COR-L47 (cell line): ENCODE measurements around the gene TMBIM1.
"Not testable (repeated sequence)": the region's sequence is repeated elsewhere in the genome, so short reads cannot be mapped to it uniquely, and the experiment has no call there.

Experiments used
- DNase-seq: peaks from one replicate; lab custom pipeline; 2025; lab: John Stamatoyannopoulos, UW

The TMBIM1 gene

DNA sequence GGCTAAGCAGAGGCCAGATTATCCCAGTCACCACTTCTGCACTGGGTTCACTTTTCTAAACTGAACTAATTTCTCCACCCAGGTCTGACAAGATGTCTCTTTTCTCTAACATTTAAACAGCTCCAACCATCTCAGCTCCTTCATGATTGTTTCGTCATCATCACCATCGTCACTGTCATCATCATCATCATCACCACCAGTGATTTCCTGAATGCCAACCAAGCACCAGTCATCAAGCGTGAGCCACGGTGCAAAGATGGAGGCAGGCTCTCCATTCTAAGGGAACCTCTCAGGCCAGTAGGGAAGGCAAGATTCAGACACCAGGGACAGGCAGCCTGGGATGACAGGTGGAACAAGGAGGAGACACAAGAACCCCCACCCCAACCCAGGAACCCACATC lies 25.5 kb upstream of the TMBIM1 start:
- DNase-seq: no peak

DNA sequence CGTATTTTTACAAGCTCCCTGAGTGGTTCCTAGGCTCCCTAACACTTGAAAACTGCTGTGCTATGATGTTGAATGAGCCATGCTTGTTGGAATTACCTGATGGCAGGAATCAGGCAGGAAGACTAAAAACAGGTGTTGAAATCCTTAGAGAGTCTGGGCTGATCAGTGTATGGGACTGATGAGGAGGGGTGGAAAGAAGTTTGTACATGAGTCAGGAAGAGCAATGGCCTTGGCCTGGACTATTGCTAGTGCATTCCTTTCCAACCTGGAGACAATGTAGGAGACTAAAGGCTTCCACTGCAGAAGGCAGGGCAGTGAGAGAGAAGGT lies 25.0 kb upstream of the TMBIM1 start:
- DNase-seq: no peak

DNA sequence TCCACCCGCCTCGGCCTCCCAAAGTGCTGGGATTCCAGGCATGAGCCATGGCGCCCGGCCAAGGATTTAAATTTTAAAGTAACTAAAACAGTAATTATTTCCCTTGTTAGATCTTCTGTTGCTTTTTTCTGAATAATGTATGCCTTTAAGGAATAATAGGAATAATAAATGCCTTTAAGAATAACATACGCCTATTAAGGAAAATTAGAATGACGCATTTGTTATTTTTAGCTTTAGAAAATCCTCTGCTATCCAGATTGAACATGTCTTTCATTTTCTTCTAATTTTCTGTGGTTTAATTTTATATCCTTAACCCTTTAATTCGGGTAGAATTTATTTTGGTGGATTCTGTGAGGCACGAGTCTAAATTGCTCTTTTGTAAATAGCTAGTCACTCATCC lies 23.1 kb upstream of the TMBIM1 start:
- no peak for DNase-seq

DNA sequence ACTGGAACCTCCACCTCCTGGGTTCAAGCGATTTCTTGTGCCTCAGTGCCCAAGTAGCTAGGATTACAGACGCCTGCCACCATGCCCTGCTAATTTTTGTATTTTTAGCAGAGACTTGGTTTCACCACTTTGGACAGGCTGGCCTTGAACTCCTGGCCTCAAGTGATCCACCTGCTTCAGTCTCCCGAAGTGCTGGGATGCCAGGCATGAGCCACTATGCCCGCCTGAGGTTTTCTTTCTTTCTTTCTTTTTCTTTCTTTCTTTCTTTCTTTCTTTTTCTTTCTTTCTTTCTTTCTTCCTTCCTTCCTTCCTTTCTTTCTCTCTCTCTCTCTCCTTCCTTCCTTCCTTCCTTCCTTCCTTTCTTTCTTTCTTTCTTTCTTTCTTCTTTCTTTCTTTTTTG lies 22.5 kb upstream of the TMBIM1 start:
- not testable (repeated sequence) for DNase-seq

DNA sequence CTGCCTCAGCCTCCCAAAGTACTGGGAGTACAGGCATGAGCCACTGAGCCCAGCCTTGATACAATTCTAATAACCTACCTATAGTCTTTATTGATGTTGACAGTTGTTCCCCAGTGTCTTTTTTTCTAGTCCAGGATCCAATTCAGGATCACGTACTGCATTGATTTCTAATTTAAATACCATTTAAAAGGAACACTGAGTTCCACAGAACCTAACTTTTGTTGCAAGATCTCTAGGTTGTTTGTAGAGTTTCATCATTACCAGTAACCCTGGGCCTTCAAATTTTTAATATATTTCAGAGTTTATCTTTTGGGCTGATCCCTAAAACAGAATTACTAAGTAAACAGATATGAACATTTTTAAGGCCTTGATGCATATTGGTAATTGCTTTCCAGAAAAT lies 21.1 kb upstream of the TMBIM1 start:
- no peak for DNase-seq

DNA sequence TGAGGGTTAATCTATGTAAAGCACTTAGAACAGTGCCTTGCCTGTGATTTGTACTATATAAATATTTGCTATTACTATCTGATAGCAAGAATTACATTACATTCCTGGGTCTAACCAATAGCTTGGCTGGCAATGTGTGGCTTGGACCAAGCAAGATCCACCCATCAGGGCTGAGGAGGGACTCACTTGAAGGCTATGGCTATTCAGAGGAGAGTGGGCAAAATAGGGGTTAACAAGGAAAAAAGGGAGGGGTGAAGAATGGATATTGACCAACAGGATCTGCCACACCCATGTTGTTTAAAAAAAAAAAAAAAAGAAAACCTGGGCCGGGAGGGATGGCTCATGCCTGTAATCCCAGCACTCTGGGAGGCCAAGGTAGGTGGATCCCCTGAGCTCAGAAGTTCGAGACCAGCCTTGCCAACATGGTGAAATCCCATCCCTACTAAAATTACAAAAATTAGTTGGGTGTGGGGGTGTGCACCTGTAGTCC lies 20.0 kb upstream of the TMBIM1 start:
- DNase-seq: no peak

DNA sequence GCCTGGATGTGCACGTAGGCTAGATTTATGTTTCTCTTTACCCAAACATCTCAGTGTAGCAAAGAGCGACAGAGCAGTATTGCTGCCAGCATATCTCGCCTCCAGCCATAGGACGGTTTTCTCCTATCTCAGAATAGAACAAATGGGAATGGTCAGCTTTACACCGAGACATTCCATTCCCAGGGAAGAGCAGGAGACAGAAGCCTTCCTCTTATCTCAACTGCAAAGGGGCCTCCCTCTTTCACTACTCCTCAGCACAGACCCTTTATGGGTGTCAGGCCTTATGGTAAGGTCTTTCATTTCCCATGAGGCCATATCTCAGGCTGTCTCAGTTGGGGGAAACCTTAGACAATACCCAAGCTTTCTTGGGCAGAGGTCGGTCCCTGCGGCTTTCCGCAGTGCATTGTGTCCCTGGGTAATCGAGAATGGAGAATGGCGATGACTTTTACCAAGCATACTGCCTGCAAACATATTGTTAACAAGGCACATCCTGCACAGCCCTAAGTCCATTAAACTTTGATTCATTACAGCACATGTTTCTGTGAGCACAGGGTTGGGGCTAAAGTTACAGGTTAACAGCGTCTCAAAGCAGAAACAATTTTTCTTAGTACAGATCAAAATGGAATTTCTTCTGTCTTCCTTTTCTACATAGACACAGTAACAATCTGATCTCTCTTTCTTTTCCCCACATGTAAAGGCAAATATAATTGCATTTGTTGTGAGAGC lies 19.4 kb upstream of the TMBIM1 start:
- DNase-seq: not testable (repeated sequence)

DNA sequence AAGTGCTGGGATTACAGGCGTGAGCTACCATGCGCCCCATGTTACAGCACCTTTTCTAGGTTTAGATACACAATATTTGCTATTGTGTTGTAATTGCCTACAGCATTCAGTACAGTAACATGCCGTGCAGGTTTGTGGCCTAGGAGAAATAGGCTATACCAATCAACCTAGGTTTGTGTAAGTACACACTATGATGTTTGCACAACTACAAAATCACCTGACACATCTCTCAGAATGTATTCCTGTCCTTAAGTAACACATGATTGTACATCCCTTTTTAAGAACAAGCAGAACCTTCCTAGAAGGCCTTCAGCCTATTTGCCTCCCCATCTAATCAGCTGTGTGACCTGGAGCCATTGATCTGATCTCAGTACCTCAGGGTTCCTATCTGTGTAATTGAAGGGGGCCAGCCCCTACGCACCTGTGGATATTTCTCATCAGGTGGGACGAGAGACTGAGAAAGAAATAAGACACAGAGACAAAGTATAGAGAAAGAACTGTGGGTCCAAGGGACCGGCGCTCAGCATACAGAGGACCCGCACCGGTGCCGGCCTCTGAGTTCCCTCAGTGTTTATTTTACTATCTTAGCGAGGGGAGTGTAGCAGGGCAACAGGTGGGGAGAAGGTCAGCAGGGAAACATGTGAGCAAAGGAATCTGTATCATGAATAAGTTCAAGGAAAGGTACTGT lies 18.7 kb upstream of the TMBIM1 start:
- DNase-seq: no peak

DNA sequence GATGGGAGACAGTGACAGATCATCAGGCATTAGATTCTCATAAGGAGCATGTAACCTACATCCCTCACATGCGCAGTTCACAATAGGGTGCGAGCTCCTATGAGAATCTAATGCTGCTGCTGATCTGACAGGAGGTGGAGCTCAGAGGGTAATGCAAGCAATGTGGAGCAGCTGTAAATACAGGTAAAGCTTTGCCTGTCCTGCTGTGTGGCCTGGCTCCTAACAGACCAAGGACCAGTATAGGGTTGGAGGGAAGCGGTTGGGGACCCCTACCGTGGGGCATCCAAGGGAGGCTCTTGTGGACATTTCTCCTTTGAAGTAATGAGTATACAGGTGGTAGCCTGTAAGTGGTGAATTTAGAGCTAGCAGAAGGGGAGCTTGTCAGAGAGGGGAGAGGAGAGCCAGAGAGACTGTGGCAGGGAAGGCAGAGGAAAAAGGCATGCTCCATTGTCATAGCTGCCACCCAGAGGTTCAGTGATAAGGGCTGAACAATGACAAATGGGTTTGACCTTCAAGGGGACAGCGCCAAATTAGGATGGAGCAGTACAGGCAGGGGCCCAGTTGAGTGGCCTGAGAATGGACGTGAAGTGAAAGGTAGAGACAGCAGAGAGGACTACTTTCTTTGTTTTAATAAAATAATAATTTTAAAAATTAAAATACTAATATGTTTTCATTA lies 15.2 kb upstream of the TMBIM1 start:
- DNase-seq: no peak

DNA sequence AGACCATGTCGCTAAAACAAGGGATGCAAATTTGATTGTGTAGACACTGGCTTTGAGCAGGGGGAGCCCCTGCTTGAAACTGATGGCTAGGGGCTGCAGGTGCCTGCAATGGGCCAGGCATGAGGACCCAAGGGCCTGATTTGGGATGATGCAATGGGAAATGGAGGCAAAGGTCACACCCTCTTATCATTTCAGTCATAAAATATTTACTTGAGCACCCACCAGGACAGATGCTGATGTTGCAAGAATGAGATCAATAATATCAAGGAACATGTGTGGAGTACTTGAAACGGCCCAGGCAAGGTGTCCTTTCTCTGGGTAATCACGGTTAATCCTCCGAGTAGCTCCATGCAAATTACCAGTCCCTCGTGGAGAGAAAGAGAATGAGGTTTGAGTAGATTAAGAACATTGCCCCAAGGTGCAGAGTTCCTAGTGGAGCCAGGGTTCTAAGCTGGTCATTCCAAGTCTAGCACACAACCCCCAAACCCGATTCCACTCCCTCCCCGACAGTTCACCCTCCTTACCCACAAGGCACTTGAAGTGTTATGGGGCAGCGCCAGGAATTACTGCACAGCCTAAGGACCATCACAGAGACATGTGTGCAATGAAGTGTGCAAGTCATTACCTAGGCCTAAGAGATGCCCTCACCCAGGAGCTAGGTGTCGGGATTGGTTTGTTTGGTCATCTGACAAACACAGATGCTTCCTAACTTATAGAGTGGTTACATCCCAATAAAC lies 14.0 kb upstream of the TMBIM1 start:
- no peak for DNase-seq

DNA sequence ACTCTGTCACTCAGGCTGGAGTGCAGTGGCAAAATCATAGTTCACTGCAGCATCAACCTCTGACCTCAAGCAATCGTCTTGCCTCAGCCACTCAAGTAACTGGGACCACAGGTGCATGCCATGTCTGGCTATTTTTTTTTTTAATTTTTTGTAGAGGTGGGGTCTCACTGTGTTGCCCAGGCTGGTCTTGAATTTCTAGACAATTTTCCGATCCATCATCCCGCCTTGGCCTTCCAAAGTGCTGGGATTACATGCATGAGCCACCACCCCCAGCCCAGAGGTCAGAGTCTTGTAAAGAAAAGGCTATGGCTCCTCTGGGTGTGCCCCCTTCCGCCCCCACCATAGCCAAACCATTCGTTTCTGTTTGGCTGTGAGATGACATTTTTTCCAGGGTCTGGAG lies 13.1 kb upstream of the TMBIM1 start:
- no peak for DNase-seq

DNA sequence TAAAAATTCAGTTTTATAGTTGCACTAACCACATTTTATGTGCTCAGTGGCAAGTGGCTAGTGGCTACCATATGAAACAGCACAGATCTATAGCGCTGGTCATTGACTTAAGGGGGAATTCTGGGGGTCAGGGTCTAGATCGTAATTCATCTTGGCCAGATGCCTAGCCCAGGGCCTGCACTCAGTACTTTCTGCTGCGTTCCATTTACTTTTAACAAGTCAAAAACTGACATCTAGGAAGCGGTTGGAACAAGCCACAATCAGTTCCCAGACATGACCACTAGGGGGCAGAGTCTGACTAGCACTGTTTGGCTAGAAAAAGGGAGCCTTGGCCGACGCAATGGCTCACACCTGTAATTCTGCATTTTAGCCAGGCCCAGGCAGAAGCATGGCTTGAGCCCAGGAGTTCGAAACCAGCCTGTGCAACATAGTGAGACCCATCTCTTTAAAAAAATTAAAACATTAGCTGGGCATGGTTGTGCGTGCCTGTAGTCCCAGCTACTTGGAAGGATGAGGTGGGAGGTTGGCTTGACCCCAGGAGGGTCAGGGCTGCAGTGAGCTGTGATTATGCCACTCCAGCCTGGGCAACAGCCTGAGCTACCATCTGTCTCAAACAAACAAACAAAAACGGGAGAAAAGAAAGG lies 9.0 kb upstream of the TMBIM1 start:
- DNase-seq: peak; percentile 88

DNA sequence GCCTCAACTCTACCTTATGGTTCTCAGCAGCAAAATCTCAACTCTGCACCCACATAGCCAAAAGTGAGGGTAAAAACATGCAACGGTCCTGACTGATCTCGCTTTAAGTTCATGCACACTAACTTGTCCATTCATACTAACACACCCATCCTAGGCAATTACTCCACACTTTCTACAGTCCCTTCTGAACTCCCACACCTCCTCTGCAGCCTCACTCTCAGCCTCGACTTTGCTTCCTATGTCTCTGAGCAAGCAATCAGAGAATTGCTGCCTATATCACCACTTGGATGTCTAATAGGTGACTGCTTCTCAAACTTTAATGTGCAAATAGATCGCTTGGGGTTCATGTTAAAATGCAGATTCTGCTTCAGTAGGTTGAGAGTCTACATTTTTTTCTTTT lies 7.8 kb upstream of the TMBIM1 start:
- no peak for DNase-seq

DNA sequence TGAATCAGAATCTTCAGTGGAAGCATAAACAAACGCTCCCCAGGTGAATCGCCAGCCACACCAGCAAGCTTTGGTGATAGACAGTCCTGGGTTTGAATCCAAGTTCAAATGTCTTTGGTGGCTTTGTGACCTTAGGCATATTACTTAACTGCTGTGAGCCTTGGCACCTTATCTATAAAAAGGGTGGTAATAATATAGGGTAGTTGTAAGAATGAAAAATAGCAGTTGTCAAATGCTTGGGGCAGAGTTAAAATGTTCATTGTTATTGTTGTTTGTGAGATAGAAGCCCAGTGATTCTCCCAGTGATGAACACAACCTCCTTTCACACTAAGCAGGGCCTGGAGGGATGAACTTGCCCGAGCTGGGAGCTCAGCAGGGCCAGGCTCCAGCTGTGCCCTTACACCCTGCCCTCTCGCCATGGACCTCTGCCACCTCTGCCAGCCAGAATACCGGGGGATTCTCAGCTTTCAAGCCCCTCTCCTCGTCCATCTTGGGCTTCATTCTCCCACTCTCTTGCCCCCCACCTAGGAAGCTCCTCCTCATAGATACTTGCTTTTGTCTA lies 6.1 kb upstream of the TMBIM1 start:
- DNase-seq: no peak

DNA sequence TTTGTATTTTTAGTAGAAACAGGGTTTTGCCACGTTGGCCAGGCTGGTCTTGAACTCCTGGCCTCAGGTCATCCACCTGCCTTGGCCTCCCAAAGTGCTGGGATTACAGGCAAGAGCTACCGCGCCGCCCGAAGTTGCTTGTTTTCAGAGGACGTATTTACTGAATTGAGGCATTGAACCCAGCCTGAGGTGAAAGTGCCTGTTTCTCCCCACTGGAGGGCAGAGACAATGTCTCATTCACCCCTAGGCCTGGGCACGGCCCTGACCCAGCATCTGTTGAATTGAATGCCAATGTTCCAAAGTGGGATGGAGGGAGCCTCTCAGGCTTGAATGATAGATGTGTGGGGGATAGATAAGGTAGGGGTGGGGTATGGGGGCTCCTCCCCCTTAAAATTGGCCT lies 4.5 kb upstream of the TMBIM1 start:
- no peak for DNase-seq

DNA sequence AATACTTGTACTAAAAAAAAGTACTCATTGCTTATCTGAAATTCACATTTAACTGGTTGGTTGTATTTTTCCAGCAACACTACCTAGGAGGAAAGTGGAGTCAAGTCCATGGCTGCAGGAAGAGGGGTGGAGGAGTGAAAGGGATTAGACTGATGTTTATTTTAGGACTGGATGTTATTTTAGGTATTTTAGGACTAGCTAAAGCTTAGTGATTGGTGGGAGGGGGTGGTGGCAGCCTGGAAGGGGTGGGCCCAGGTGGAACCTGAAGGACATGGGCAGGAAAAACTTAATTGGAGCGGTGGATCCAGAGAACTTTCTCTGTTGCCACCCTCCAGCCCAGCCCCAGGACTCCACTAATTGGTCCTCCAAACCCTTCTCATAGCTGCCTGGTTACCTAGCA lies 3.9 kb upstream of the TMBIM1 start:
- DNase-seq: no peak

DNA sequence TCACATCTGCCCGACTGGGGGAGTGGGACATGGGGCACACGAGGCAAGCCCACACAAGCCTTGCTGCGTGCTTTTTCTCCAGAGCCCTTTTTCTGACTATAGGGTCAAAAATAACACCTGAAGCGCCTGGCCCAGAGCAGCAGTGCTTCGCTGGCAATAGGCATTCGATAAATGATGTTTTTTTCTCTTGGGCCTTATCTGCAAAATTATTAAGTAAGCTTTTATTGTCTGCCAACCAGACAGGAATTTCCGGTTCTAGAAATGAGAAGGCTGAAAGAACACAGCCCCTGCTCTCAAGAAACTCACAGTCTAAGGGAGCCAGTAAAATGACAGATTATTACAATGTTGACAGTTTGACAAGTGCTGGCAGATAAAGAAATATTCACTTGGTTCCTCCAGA lies 2.7 kb upstream of the TMBIM1 start:
- no peak for DNase-seq

DNA sequence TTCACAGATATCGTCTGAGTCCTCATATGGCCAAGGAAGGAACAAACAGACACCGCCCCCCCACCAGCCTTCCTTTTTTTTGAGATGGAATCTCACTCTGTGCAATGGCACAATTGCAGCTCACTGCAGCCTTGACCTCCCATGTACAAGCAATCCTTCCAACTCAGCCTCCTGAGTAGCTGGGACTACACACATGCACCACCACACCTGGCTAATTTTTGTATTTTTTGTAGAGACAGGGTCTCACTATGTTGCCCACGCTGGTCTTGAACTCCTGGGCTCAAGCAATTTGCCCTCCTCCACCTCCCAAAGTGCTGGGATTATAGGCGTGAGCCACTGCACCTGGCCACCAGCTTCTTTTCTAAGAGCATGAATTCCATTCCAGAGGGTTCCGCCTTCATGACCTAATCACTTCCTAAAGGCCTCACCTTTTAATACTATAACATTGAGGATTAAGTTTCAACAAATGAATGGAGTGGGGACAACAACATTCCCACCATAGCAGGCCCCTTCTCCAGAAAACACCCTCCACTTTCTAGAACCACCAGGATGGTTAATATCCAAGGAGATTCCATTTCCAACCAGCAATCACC lies 2.2 kb upstream of the TMBIM1 start:
- DNase-seq: no peak

DNA sequence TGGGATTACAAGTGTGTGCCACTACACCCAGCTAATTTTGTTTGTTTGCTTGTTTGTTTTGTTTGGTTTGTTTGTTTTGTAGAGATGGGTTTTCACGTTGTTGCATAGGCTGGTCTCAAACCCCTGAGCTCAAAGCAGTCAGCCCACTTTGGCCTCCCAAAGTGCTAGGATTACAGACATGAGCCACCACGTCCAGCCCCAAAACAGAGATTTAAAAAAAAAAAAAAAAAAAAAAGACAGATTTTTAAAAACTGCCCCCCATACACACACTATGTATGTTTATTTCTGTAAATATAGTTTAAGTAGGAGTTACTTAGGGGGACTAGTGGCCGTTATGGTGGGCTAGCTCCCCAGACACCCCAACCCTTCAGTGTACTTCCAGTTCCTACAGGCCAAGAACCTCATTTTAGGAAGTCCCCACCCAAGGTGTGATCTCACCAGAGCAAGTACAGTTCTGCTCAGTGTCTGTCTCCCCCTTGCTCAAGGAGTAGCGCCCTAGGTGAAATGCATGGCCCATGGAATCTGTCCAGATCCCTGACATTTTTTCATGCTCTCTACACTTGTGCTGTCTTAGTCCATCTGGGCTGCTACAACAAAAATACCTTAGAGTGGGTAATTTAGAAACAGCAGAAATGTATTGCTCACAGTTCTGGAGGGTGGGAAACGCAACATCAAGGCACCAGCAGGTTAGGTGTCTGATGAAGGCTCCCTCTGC lies 1.6 kb upstream of the TMBIM1 start:
- no peak for DNase-seq

DNA sequence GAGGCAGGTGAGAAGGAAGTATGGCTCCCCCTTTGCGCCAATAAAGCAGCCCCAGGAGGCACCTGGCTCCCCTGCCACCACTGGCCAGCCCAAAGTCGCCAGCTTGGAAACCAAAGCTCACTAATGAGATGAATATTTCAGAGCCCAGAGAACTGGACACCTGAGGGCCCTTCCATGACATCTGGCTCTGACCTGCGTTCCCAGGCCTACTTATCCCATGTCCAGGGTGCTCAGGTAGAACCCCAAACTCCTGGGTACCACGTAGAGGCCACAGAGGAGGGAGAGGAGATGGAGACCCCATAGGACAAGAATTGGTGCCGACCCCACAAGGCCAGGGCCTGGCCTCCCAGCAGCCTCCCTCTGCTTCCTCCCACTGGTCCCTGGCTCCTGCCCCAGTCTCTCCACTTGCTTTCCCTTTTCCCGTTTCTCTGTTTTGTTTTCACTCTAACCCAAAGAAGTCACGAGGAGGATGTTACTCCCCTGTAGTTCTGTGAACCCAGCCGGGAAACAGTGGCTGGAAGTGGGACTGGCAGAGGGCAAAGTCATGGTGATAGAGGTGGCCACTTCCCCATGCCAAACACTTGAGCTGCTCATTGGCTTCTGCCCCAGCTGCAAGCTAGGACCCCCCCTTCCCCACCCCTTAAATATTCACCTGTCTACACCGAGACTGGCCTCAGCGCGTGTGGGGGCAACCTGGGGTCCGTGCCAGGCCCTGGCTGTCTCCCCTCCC lies 820 bp downstream of the TMBIM1 start:
- no peak for DNase-seq
